HepG2 (cell line): Measurements from ENCODE around the gene RSPH1. TPM values are rescaled to one million over a fixed set of nuclear protein-coding genes. Genes with fewer than 3 reads are reported as not detected.

ENCODE experiments used
- ATAC-seq: fragments of 200-7000 bp; cut with Tn5 transposase; 3 replicates; pipeline ENCODE4 v1.9.1; 2020; ENCODE audit warnings: mild to moderate bottlenecking, moderate library complexity
- BruUV-seq: library from RNA; stranded (reverse); fragments of 400-500 nt; replicated peaks from 2 replicates; lab custom pipeline; 2021; lab: Mats Ljungman, UMichigan
- CTCF ChIA-PET: fragments of 300-600 bp; formaldehyde crosslinking; extraction: SDS; loops from one replicate; lab custom pipeline; 2021; ENCODE audit warnings: low total read pairs, inconsistent platforms, low intra/inter-chr PET ratio; lab: Yijun Ruan, JAX
- POLR2A ChIA-PET: fragments of 350-600 bp; sonication (Branson Sonifier 250); formaldehyde crosslinking; loops from one replicate; lab custom pipeline; 2020; ENCODE audit warnings: antibody characterized with exemption, inconsistent platforms; lab: Yijun Ruan, JAX
- DNase-seq: peaks from one replicate; pipeline ENCODE4 v3.0.0-alpha.2; 2015; ENCODE audit warnings: low spot score
- FAIRE-seq: peaks from 3 replicates; lab custom pipeline; 2011; peaks lifted over from hg19 to GRCh38; lab: Jason Lieb, UNC
- H2AFZ ChIP-seq: one replicate; pipeline ENCODE4 v1.6.1; 2011; ENCODE audit warnings: low read length, inconsistent platforms
- H3K27ac ChIP-seq: fragments of 300-600 bp; 3 replicates; pipeline ENCODE4 v1.8.0; 2011; ENCODE audit warnings: mixed run types, mild to moderate bottlenecking, mixed read lengths, low read length, inconsistent platforms; ENCODE audit not compliant: insufficient read depth; ENCODE audit errors: extremely low read length
- H3K27me3 ChIP-seq, 2 experiments: fragments of 200-600 bp in 1 of 2; 2 replicates in 1 of 2; 3 replicates in 1 of 2; pipeline versions ENCODE4 v1.6.0 to v1.8.0; 2011; ENCODE audit warnings: low read length in 2 of 2, mild to moderate bottlenecking in 2 of 2, moderate library complexity in 2 of 2, inconsistent platforms in 1 of 2; ENCODE audit not compliant: insufficient read depth in 2 of 2, control insufficient read depth in 1 of 2
- H3K36me3 ChIP-seq, 2 experiments: fragments of 200-600 bp in 1 of 2; replicated peaks in 1 of 2; 2 replicates in 1 of 2; 3 replicates in 1 of 2; pipeline versions ENCODE4 v1.5.1 to v1.8.0; 2011; ENCODE audit warnings: low read length in 2 of 2, inconsistent platforms in 1 of 2; ENCODE audit not compliant: insufficient read depth in 2 of 2, control insufficient read depth in 1 of 2
- H3K4me1 ChIP-seq: 2 replicates; pipeline ENCODE4 v1.5.1; 2012; ENCODE audit warnings: low read length, inconsistent platforms; ENCODE audit not compliant: insufficient read depth
- H3K4me2 ChIP-seq: 2 replicates; pipeline ENCODE4 v1.6.0; 2011; ENCODE audit warnings: low read depth, low read length, inconsistent platforms
- H3K4me3 ChIP-seq, 3 experiments: fragments of 200-600 bp in 1 of 3; sonication (generic), shearing (Covaris generic) in 1 of 3; replicated peaks in 1 of 3; 2 replicates each; pipeline ENCODE4 v1.5.1; 2011 to 2016; ENCODE audit warnings: low read length in 3 of 3, inconsistent platforms in 2 of 3, low read depth in 2 of 3, mild to moderate bottlenecking in 2 of 3, control low read depth in 1 of 3, mixed read lengths in 1 of 3; ENCODE audit not compliant: insufficient read depth in 1 of 3
- H3K79me2 ChIP-seq: one replicate; pipeline ENCODE4 v1.6.1; 2011; ENCODE audit warnings: low read length, inconsistent platforms; ENCODE audit not compliant: insufficient read depth
- H3K9ac ChIP-seq: 2 replicates; pipeline ENCODE4 v1.6.0; 2011; ENCODE audit warnings: mild to moderate bottlenecking, low read depth, low read length, inconsistent platforms; ENCODE audit not compliant: insufficient read depth
- H3K9me3 ChIP-seq: 2 replicates; pipeline ENCODE4 v1.5.1; 2012; ENCODE audit warnings: mild to moderate bottlenecking, low read length
- H4K20me1 ChIP-seq: 2 replicates; pipeline ENCODE4 v1.6.0; 2011; ENCODE audit warnings: inconsistent platforms, mild to moderate bottlenecking, low read length, moderate library complexity; ENCODE audit not compliant: insufficient read depth
- AGO2 ChIP-seq: fragments of 200-400 bp; formaldehyde crosslinking; optimal IDR thresholded peaks from 2 replicates; pipeline ENCODE3; 2017; ENCODE audit warnings: mild to moderate bottlenecking, low read depth, low read length, moderate library complexity
- CEBPZ ChIP-seq: IDR thresholded peaks from 2 replicates; pipeline ENCODE4 v1.6.1; 2012; ENCODE audit warnings: low read length, improper control_type of control experiment
- ELF4 ChIP-seq: sonication (generic); formaldehyde crosslinking; IDR thresholded peaks from 2 replicates; pipeline ENCODE4 v1.5.0; 2020; ENCODE audit warnings: missing genetic modification reagents, mild to moderate bottlenecking, moderate library complexity, borderline replicate concordance
- IKZF5 ChIP-seq: IDR thresholded peaks from 2 replicates; pipeline ENCODE4 v1.6.1; 2018; ENCODE audit warnings: missing genetic modification reagents, mild to moderate bottlenecking, missing compliant biosample characterization
- MEF2D ChIP-seq: sonication (generic); formaldehyde crosslinking; IDR thresholded peaks from 2 replicates; pipeline ENCODE4 v1.5.1; 2020; ENCODE audit warnings: mild to moderate bottlenecking, missing genetic modification reagents
- MXI1 ChIP-seq: IDR thresholded peaks from 3 replicates; pipeline ENCODE4 v1.6.1; 2012; ENCODE audit warnings: low read depth, low read length, inconsistent platforms, borderline replicate concordance
- NFE2L2 ChIP-seq: fragments of 150-350 bp; IDR thresholded peaks from 2 replicates; pipeline ENCODE4 v1.6.1; 2014; ENCODE audit warnings: low read length
- PATZ1 ChIP-seq: sonication (generic); formaldehyde crosslinking; IDR thresholded peaks from 2 replicates; pipeline ENCODE4 v1.4.0; 2020; ENCODE audit warnings: missing genetic modification reagents
- PHF5A ChIP-seq: IDR thresholded peaks from one replicate; pipeline ENCODE4 v1.6.1; 2018; ENCODE audit warnings: low read depth, missing genetic modification reagents; ENCODE audit not compliant: unreplicated experiment
- ZNF766 ChIP-seq: sonication (generic); formaldehyde crosslinking; IDR thresholded peaks from 2 replicates; pipeline ENCODE4 v1.5.0; 2020; ENCODE audit warnings: missing genetic modification reagents, borderline replicate concordance
- WGBS: methylation state at CpG from one replicate; pipeline ENCODE4 v1.1.6; 2017; ENCODE audit warnings: low lambda C conversion rate; 5-methylcytosine and 5-hydroxymethylcytosine counted together
- in situ Hi-C: cut with HindIII; loops from 2 replicates; pipeline ENCODE4 v1.10.0; 2017; ENCODE audit warnings: low pct_unique_long_range_greater_than_20kb; ENCODE audit not compliant: extremely low pct_ligation_motif_present
- intact Hi-C: fragments of 100-400 bp; cut with micrococcal nuclease; formaldehyde crosslinking; loops from one replicate; pipeline ENCODE4 v1.10.0; 2022; ENCODE audit not compliant: unreplicated experiment
- polyA plus RNA-seq, 8 experiments: library from polyadenylated mRNA; depleted of rRNA in 3 of 8; stranded (reverse) in 7 of 8; unstranded in 1 of 8; fragments of >200 nt; fragmentation: Illumina TruSeq in 4 of 8; extraction: Trizol in 4 of 8; gene quantifications; 2 replicates each; pipeline versions ENCODE4 v1.2.1 to v1.2.3, GENCODE V29; 2011 to 2016; ENCODE audit warnings: low read depth in 4 of 8, missing spikeins in 1 of 8, mixed read lengths in 1 of 8; ENCODE audit not compliant: insufficient read depth in 1 of 8
- total RNA-seq, 5 experiments: library from RNA; depleted of rRNA; stranded (reverse); fragments of >200 nt; fragmentation: Illumina TruSeq; extraction: Trizol; gene quantifications; 2 replicates each; pipeline ENCODE4 v1.2.3, GENCODE V29; 2016; ENCODE audit warnings: low read depth in 1 of 5
- TF ChIP-seq, protein P1 (sequence below): sonication (generic); formaldehyde crosslinking; IDR thresholded peaks from 2 replicates; pipeline ENCODE4 v1.4.0; 2020; ENCODE audit warnings: mild to moderate bottlenecking, missing genetic modification reagents, borderline replicate concordance

Gene RSPH1
- total and polyA plus RNA-seq, 2 of the 13 experiments (the other 11 are each of a cell fraction or from before 2014, with no cell fraction given) = not detected

- no peak for TF ChIP-seq CEBPZ
- no peak for TF ChIP-seq NFE2L2
- TF ChIP-seq ZNF766 (CRISPR knock-in tag) = no peak
- no peak for TF ChIP-seq ELF4 (CRISPR knock-in tag)
Measured at GRCh38 chr21:42466700-42467099, 29.3 kb downstream of the RSPH1 start (continued).

- intact Hi-C loops (no loop called here), in situ Hi-C loops (no loop called here)
- ChIA-PET CTCF (no interaction called here), POLR2A (no interaction called here)
- Histone ChIP-seq H3K27ac (no peak overlapping the region), H3K79me2 (no peaks in the 10 kb centered on the region), H3K9ac (no peak overlapping the region), H3K9me3 (no peaks in the 10 kb centered on the region), H3K27me3 (0 out of 5 replicates have a peak, but pooled peaks cover 0 to 1% of the 10 kb centered on the region in 2 experiments), H4K20me1 (no peaks in the 10 kb centered on the region), H2AFZ (no peak overlapping the region), H3K4me2 (no peak overlapping the region), H3K4me3 (no peak overlapping the region), H3K4me1 (peaks cover 16% of the 10 kb centered on the region), H3K36me3 (no peaks in the 10 kb centered on the region)
- no TSS peak for BruUV-seq
- FAIRE-seq = no peak
- no peak for ATAC-seq
- 79% methylated on average over 3 of the region's 3 CpGs for WGBS
- DNase-seq = no peak
- TF ChIP-seq IKZF5 (CRISPR knock-in tag) (no peak), PATZ1 (CRISPR knock-in tag) (no peak), AGO2 (no peak), PHF5A (no peak), MEF2D (CRISPR knock-in tag) (no peak), MXI1 (no peak)
- TF ChIP-seq, protein P1, sequence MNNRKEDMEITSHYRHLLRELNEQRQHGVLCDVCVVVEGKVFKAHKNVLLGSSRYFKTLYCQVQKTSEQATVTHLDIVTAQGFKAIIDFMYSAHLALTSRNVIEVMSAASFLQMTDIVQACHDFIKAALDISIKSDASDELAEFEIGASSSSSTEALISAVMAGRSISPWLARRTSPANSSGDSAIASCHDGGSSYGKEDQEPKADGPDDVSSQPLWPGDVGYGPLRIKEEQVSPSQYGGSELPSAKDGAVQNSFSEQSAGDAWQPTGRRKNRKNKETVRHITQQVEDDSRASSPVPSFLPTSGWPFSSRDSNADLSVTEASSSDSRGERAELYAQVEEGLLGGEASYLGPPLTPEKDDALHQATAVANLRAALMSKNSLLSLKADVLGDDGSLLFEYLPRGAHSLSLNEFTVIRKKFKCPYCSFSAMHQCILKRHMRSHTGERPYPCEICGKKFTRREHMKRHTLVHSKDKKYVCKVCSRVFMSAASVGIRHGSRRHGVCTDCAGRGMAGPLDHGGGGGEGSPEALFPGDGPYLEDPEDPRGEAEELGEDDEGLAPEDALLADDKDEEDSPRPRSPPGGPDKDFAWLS (CRISPR knock-in tag) = no peak
Measured at GRCh38 chr21:42465803-42466127, 30.3 kb downstream of the RSPH1 start.
